H1 (cell line): Measurements from ENCODE around the gene CRELD1. TPM values are rescaled to one million over a fixed set of nuclear protein-coding genes. Genes with fewer than 3 reads are reported as not detected.

Experiments used
- CTCF ChIA-PET: fragments of 300-600 bp; sonication (Branson Sonifier 250); formaldehyde crosslinking; loops from one replicate; lab custom pipeline; 2021; ENCODE audit not compliant: partially characterized antibody; lab: Charles Lee
- POLR2A ChIA-PET: fragments of 300-600 bp; sonication (Branson Sonifier 250); formaldehyde crosslinking; loops from one replicate; lab custom pipeline; 2021; ENCODE audit warnings: inconsistent platforms; ENCODE audit not compliant: partially characterized antibody; lab: Charles Lee
- DNase-seq, 2 experiments: peaks; one replicate each; pipeline versions ENCODE4 v3.0.0 to v3.0.0-alpha.2; 2010 to 2022; ENCODE audit warnings: low spot score in 2 of 2, low read depth in 1 of 2, mixed read lengths in 1 of 2
- FAIRE-seq: peaks from 2 replicates; lab custom pipeline; 2011; peaks lifted over from hg19 to GRCh38; lab: Jason Lieb, UNC
- H2AFZ ChIP-seq: 2 replicates; pipeline ENCODE4 v1.8.1; 2012; ENCODE audit warnings: low read length, inconsistent platforms
- H2AK5ac ChIP-seq: 2 replicates; pipeline ENCODE4 v1.6.1; 2013; ENCODE audit warnings: low read depth, low read length
- H2BK120ac ChIP-seq: replicated peaks from 2 replicates; pipeline ENCODE3; 2013; ENCODE audit warnings: low read depth, low read length, inconsistent platforms
- H2BK12ac ChIP-seq: 2 replicates; pipeline ENCODE4 v1.6.1; 2013; ENCODE audit warnings: low read depth, low read length
- H2BK15ac ChIP-seq: 2 replicates; pipeline ENCODE4 v1.6.1; 2013; ENCODE audit warnings: low read length
- H2BK20ac ChIP-seq: 2 replicates; pipeline ENCODE4 v1.6.1; 2013; ENCODE audit warnings: low read length
- H2BK5ac ChIP-seq: 2 replicates; pipeline ENCODE4 v1.6.1; 2013; ENCODE audit warnings: low read depth, low read length
- H3K14ac ChIP-seq: 2 replicates; pipeline ENCODE4 v1.6.1; 2013; ENCODE audit warnings: inconsistent platforms; ENCODE audit not compliant: insufficient read length
- H3K18ac ChIP-seq: 2 replicates; pipeline ENCODE4 v1.6.1; 2013; ENCODE audit warnings: low read length; ENCODE audit errors: extremely low read depth
- H3K23ac ChIP-seq: 2 replicates; pipeline ENCODE4 v1.6.1; 2013; ENCODE audit warnings: inconsistent platforms; ENCODE audit not compliant: insufficient read length
- H3K23me2 ChIP-seq: 2 replicates; pipeline ENCODE4 v1.6.1; 2013; ENCODE audit warnings: low read depth, low read length
- H3K27ac ChIP-seq: 2 replicates; pipeline ENCODE4 v1.6.1; 2011; ENCODE audit warnings: low read depth, low read length, inconsistent platforms
- H3K27me3 ChIP-seq, 4 experiments: replicated peaks in 1 of 4; 1 replicate in 1 of 4; 2 replicates in 3 of 4; pipeline versions ENCODE4 v1.6.1 to v1.8.1; 2011 to 2013; ENCODE audit warnings: low read length in 3 of 4, mild to moderate bottlenecking in 3 of 4, inconsistent platforms in 2 of 4, mixed read lengths in 2 of 4, moderate library complexity in 1 of 4; ENCODE audit not compliant: control insufficient read depth in 3 of 4, insufficient read depth in 3 of 4; ENCODE audit errors: extremely low read depth in 1 of 4
- H3K36me3 ChIP-seq, 4 experiments: 2 replicates each; pipeline versions ENCODE4 v1.6.1 to v1.8.1; 2011 to 2013; ENCODE audit warnings: mild to moderate bottlenecking in 4 of 4, low read length in 3 of 4, moderate library complexity in 2 of 4, control low read depth in 1 of 4, inconsistent platforms in 1 of 4; ENCODE audit not compliant: insufficient read depth in 4 of 4, control insufficient read depth in 2 of 4
- H3K4ac ChIP-seq: replicated peaks from 2 replicates; pipeline ENCODE3; 2013; ENCODE audit warnings: low read length, low read depth, mixed read lengths, inconsistent platforms; ENCODE audit not compliant: insufficient read length
- H3K4me1 ChIP-seq, 4 experiments: replicated peaks in 1 of 4; 1 replicate in 1 of 4; 2 replicates in 3 of 4; pipeline versions ENCODE4 v1.6.1 to v1.8.1; 2011 to 2013; ENCODE audit warnings: low read length in 3 of 4, inconsistent platforms in 2 of 4, mixed read lengths in 1 of 4; ENCODE audit not compliant: insufficient read depth in 4 of 4, control insufficient read depth in 3 of 4
- H3K4me2 ChIP-seq, 2 experiments: 2 replicates each; pipeline versions ENCODE4 v1.6.1 to v1.8.1; 2011 to 2013; ENCODE audit warnings: low read depth in 2 of 2, low read length in 2 of 2, control low read depth in 1 of 2, inconsistent platforms in 1 of 2, mild to moderate bottlenecking in 1 of 2; ENCODE audit not compliant: insufficient read depth in 1 of 2
- H3K4me3 ChIP-seq, 4 experiments: fragments of 200-600, 300-600 bp in 1 of 4; sonication (generic), shearing (Covaris generic), sonication (Bioruptor Twin) in 1 of 4; 2 replicates each; pipeline versions ENCODE4 v1.5.1 to v1.8.1; 2011 to 2016; ENCODE audit warnings: low read length in 4 of 4, low read depth in 3 of 4, control low read depth in 2 of 4, inconsistent platforms in 2 of 4, mild to moderate bottlenecking in 2 of 4, mixed read lengths in 1 of 4, moderate library complexity in 1 of 4; ENCODE audit not compliant: insufficient read depth in 2 of 4; ENCODE audit errors: extremely low read depth in 1 of 4
- H3K56ac ChIP-seq: replicated peaks from 2 replicates; pipeline ENCODE3; 2013; ENCODE audit warnings: low read depth, mild to moderate bottlenecking, mixed read lengths, low read length, inconsistent platforms; ENCODE audit not compliant: insufficient read length
- H3K79me1 ChIP-seq: 2 replicates; pipeline ENCODE4 v1.6.1; 2013; ENCODE audit warnings: low read depth, low read length, control low read depth
- H3K79me2 ChIP-seq, 2 experiments: 2 replicates each; pipeline versions ENCODE4 v1.6.1 to v1.8.1; 2012 to 2013; ENCODE audit warnings: low read length in 2 of 2, mild to moderate bottlenecking in 2 of 2, inconsistent platforms in 1 of 2; ENCODE audit not compliant: insufficient read depth in 2 of 2, control insufficient read depth in 1 of 2
- H3K9ac ChIP-seq, 4 experiments: replicated peaks in 1 of 4; 1 replicate in 1 of 4; 2 replicates in 3 of 4; pipeline versions ENCODE4 v1.6.1 to v1.8.1; 2011 to 2013; ENCODE audit warnings: low read depth in 3 of 4, low read length in 3 of 4, control low read depth in 2 of 4, mild to moderate bottlenecking in 2 of 4, moderate library complexity in 2 of 4, inconsistent platforms in 1 of 4; ENCODE audit errors: extremely low read depth in 1 of 4
- H3K9me3 ChIP-seq, 2 experiments: 2 replicates each; pipeline versions ENCODE4 v1.6.1 to v1.8.1; 2012 to 2013; ENCODE audit warnings: mild to moderate bottlenecking in 2 of 2, moderate library complexity in 2 of 2, control low read depth in 1 of 2, inconsistent platforms in 1 of 2, low read depth in 1 of 2, low read length in 1 of 2, mixed read lengths in 1 of 2; ENCODE audit not compliant: insufficient read depth in 2 of 2
- H4K20me1 ChIP-seq, 2 experiments: replicated peaks in 1 of 2; 2 replicates each; pipeline versions ENCODE3 to v1.8.1; 2011 to 2013; ENCODE audit warnings: inconsistent platforms in 2 of 2, low read length in 2 of 2, mild to moderate bottlenecking in 1 of 2; ENCODE audit not compliant: insufficient read depth in 2 of 2, control insufficient read depth in 1 of 2
- H4K5ac ChIP-seq: 2 replicates; pipeline ENCODE4 v1.6.1; 2013; ENCODE audit warnings: low read length, low read depth, mixed read lengths, inconsistent platforms; ENCODE audit not compliant: insufficient read length
- H4K8ac ChIP-seq: 2 replicates; pipeline ENCODE4 v1.8.0; 2013; ENCODE audit warnings: mild to moderate bottlenecking, moderate library complexity, low read length, inconsistent platforms; ENCODE audit not compliant: insufficient read depth; ENCODE audit errors: extremely low read depth
- H4K91ac ChIP-seq: replicated peaks from 2 replicates; pipeline ENCODE3; 2013; ENCODE audit warnings: low read length, mixed read lengths, inconsistent platforms; ENCODE audit not compliant: insufficient read length
- EP300 ChIP-seq, 2 experiments: IDR thresholded peaks; 1 replicate in 1 of 2; 2 replicates in 1 of 2; pipeline ENCODE4 v1.6.1; 2011 to 2012; ENCODE audit warnings: low read depth in 2 of 2, low read length in 2 of 2, mild to moderate bottlenecking in 2 of 2, borderline replicate concordance in 1 of 2, inconsistent platforms in 1 of 2, moderate library complexity in 1 of 2
- EZH2 ChIP-seq: fragments of 200-600 bp; sonication (generic); IDR thresholded peaks from 2 replicates; pipeline ENCODE4 v1.7.1; 2012; ENCODE audit warnings: low read depth, mild to moderate bottlenecking, moderate library complexity, low read length, inconsistent platforms; ENCODE audit not compliant: severe bottlenecking
- HDAC6 ChIP-seq: IDR thresholded peaks from one replicate; pipeline ENCODE4 v1.7.1; 2012; ENCODE audit warnings: low read depth, mild to moderate bottlenecking, inconsistent platforms, low read length, moderate library complexity
- KDM1A ChIP-seq: fragments of 200-600, 300-600 bp; sonication (generic); IDR thresholded peaks from 2 replicates; pipeline ENCODE4 v1.7.1; 2016; ENCODE audit warnings: mild to moderate bottlenecking, low read length, borderline replicate concordance
- NANOG ChIP-seq: IDR thresholded peaks from 2 replicates; pipeline ENCODE4 v1.6.1; 2011; ENCODE audit warnings: low read length, low read depth, mild to moderate bottlenecking, inconsistent platforms; ENCODE audit not compliant: insufficient read depth, poor library complexity, severe bottlenecking
- SAP30 ChIP-seq: fragments of 300-600 bp; sonication (generic); IDR thresholded peaks from 2 replicates; pipeline ENCODE4 v1.7.1; 2012; ENCODE audit warnings: low read length, moderate library complexity, mild to moderate bottlenecking, inconsistent platforms; ENCODE audit not compliant: insufficient read depth, insufficient replicate concordance
- SP4 ChIP-seq: IDR thresholded peaks from 2 replicates; pipeline ENCODE4 v1.6.1; 2012; ENCODE audit warnings: low read length, inconsistent platforms
- TBP ChIP-seq: IDR thresholded peaks from 2 replicates; pipeline ENCODE4 v1.6.1; 2011; ENCODE audit warnings: low read depth, low read length, improper control_type of control experiment
- TCF12 ChIP-seq: IDR thresholded peaks from 2 replicates; pipeline ENCODE4 v1.6.1; 2011; ENCODE audit warnings: low read depth, mild to moderate bottlenecking, low read length
- WGBS, 2 experiments: shearing (Covaris generic) in 1 of 2; methylation state at CpG; one replicate each; pipeline versions ENCODE4 v1.1.6 to v1.1.7; 2013 to 2015; ENCODE audit warnings: low lambda C conversion rate in 2 of 2, mixed read lengths in 2 of 2, inconsistent platforms in 1 of 2, low coverage in 1 of 2, missing lambda C conversion rate in 1 of 2; ENCODE audit not compliant: insufficient replicate concordance in 2 of 2, insufficient coverage in 1 of 2, insufficient read length in 1 of 2; ENCODE audit errors: extremely low coverage in 1 of 2, missing lambda C conversion rate in 1 of 2; 5-methylcytosine and 5-hydroxymethylcytosine counted together
- polyA plus RNA-seq, 7 experiments: library from polyadenylated mRNA; depleted of rRNA in 3 of 7; stranded (reverse) in 5 of 7; unstranded in 2 of 7; fragments of >200 nt in 5 of 7; fragments of 200-250 nt in 2 of 7; gene quantifications; 1 replicate in 5 of 7; 2 replicates in 1 of 7; 4 replicates in 1 of 7; pipeline versions ENCODE4 v1.2.1 to v1.2.3, GENCODE V29; 2011 to 2013; ENCODE audit warnings: missing spikeins in 2 of 7, mixed read lengths in 2 of 7
- total RNA-seq: library from RNA; stranded (reverse); fragmentation: NEBNext Ultra II Directional; extraction: Animal tissue kit (Norgen Biotek cat#: 25700); gene quantifications from 2 replicates; pipeline ENCODE4 v1.2.1, GENCODE V29; 2021

CRELD1 gene
- total and polyA plus RNA-seq, 2 of the 8 experiments (the other 6 are each of a cell fraction or from before 2014, with no cell fraction given), result 12.9 to 15.1 TPM

DNA sequence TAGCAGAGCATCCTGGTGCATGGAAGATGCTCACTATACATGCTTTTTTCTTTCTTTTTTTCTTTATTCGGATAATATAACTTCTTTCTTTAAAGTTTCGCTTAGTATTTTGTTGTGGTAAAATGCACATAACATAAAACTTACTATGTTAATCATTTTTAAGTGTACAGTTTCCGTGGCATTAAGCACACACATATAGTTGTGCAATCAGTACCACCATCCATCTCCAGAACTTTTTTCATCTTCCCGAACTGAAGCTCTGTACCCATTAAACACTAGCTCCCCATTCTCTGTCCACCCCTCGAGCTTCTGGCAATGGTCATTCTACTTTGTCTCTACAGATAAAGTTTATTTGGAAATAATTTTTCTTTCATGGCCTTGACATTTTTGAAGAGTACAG lies 44.2 kb upstream of the CRELD1 start:
- DNase-seq (no peak), FAIRE-seq (no peak)
- POLR2A ChIA-PET, result interaction anchor here (1.0 to 1.8 kb wide), 5 partner anchors 13 to 80 kb away, joined by 3 to 6 read pairs (median 4); partner anchors contain the start of gene IL17RE
- Histone ChIP-seq H3K18ac (no peak overlapping the region), H3K9ac (no peak overlapping the region), H3K79me1 (no peaks in the 10 kb centered on the region), H3K56ac (no peak overlapping the region), H3K79me2 (peaks cover 0 to 19% of the 10 kb centered on the region in 2 experiments; a peak in 2 of 4 replicates), H3K9me3 (no peaks in the 10 kb centered on the region), H3K14ac (no peak overlapping the region), H2AK5ac (no peak overlapping the region), H3K4me3 (no peak overlapping the region), H3K4ac (no peak overlapping the region), H3K4me1 (peaks cover 0 to 2% (median 0%) of the 10 kb centered on the region in 4 experiments; a peak in 1 of 7 replicates), H4K91ac (no peak overlapping the region), H2BK20ac (no peak overlapping the region), H4K5ac (no peak overlapping the region), H2BK15ac (no peak overlapping the region), H2BK5ac (no peak overlapping the region), H4K8ac (no peak overlapping the region), H2BK120ac (no peak overlapping the region), H3K27ac (no peak overlapping the region), H3K23me2 (0 out of 2 replicates have a peak, but pooled peaks cover 2% of the 10 kb centered on the region), H2BK12ac (no peak overlapping the region), H3K27me3 (no peaks in the 10 kb centered on the region), H4K20me1 (peaks cover 1 to 4% of the 10 kb centered on the region in 2 experiments), H2AFZ (no peak overlapping the region), H3K4me2 (peak overlapping the region in 1 of 2 experiments; percentile 49; a peak in 1 of 4 replicates), H3K36me3 (peaks cover 8 to 16% (median 13%) of the 10 kb centered on the region in 4 experiments; a peak in 7 of 8 replicates), H3K23ac (no peak overlapping the region)
- CTCF ChIA-PET, result interaction anchor here (0.9 to 2.1 kb wide), 3 partner anchors 13 to 57 kb away, joined by 3 to 10 read pairs (median 3); no protein-coding TSS in a partner anchor
- TF ChIP-seq SP4 (no peak), EZH2 (no peak), SAP30 (no peak), TBP (no peak), KDM1A (no peak), NANOG (no peak), TCF12 (no peak), HDAC6 (no peak), EP300 (IDR thresholded peaks at IDR 0.05; ENCODE audit: borderline replicate concordance in 1 of 2, low read depth in 2 of 2, low read length in 2 of 2) (no peak)
- 77% methylated on average over 5 of the region's 5 CpGs; no CpG with 5 or more reads in 1 of the 2 experiments for WGBS, 2 experiments
